Measurements from ENCODE around the gene PPEF1.

The PPEF1 gene

GRCh38 chrX:18701621-18702361, 5.7 kb upstream of the PPEF1 start:
- Histone ChIP-seq H3K9me2 (replicated peaks; ENCODE audit: insufficient read depth, low read length) (no peaks in the 10 kb centered on the region), H3K27me3 (ENCODE audit: low read length) (no peaks in the 10 kb centered on the region), H3K79me2 (ENCODE audit: insufficient read depth, low read length) (no peaks in the 10 kb centered on the region), H3K4me2 (ENCODE audit: low read depth, low read length, poor library complexity, severe bottlenecking) (no peak overlapping the region), H3F3A (ENCODE audit: insufficient read depth) (no peaks in the 10 kb centered on the region), H3K9me3 (ENCODE audit: insufficient read depth, low read length) (no peaks in the 10 kb centered on the region), H3K4me3 (ENCODE audit: insufficient read depth, low read length, poor library complexity, severe bottlenecking) (no peak overlapping the region), H4K20me1 (ENCODE audit: low read depth, low read length) (no peaks in the 10 kb centered on the region), H3K9ac (ENCODE audit: low read length) (no peak overlapping the region), H3K36me3 (ENCODE audit: low read length) (no peaks in the 10 kb centered on the region), H3K27ac (ENCODE audit: low read depth, low read length) (no peak overlapping the region), H2AFZ (ENCODE audit: low read depth, low read length, severe bottlenecking) (no peak overlapping the region)
- TF ChIP-seq CTCF (IDR thresholded peaks at IDR 0.05; ENCODE audit: insufficient read depth, low read length, poor library complexity, severe bottlenecking): no peak
- TF ChIP-seq EZH2phosphoT487 (conservative IDR thresholded peaks at IDR 0.05; ENCODE audit: low read length): no peak

GRCh38 chrX:18702362-18703195, 4.9 kb upstream of the PPEF1 start:
- H3K79me2 ChIP-seq (ENCODE audit: insufficient read depth, low read length): no peaks in the 10 kb centered on the region
- no peaks in the 10 kb centered on the region for H4K20me1 ChIP-seq (ENCODE audit: low read depth, low read length)
- H3K27ac ChIP-seq (ENCODE audit: low read depth, low read length): no peak overlapping the region
- no peaks in the 10 kb centered on the region for H3K27me3 ChIP-seq (ENCODE audit: low read length)
- TF ChIP-seq EZH2phosphoT487 (conservative IDR thresholded peaks at IDR 0.05; ENCODE audit: low read length): no peak
- no peak for TF ChIP-seq CTCF (IDR thresholded peaks at IDR 0.05; ENCODE audit: insufficient read depth, low read length, poor library complexity, severe bottlenecking)
- H2AFZ ChIP-seq (ENCODE audit: low read depth, low read length, severe bottlenecking): no peak overlapping the region
- H3K9me3 ChIP-seq (ENCODE audit: insufficient read depth, low read length): no peaks in the 10 kb centered on the region
- H3K4me3 ChIP-seq (ENCODE audit: insufficient read depth, low read length, poor library complexity, severe bottlenecking): no peak overlapping the region
- no peak overlapping the region for H3K9ac ChIP-seq (ENCODE audit: low read length)
- H3K4me2 ChIP-seq (ENCODE audit: low read depth, low read length, poor library complexity, severe bottlenecking): no peak overlapping the region
- no peaks in the 10 kb centered on the region for H3K9me2 ChIP-seq (replicated peaks; ENCODE audit: insufficient read depth, low read length)
- no peaks in the 10 kb centered on the region for H3K36me3 ChIP-seq (ENCODE audit: low read length)
- H3F3A ChIP-seq (ENCODE audit: insufficient read depth): no peaks in the 10 kb centered on the region

- no peaks in the 10 kb centered on the region for H3K79me2 ChIP-seq (ENCODE audit: insufficient read depth, low read length)
- no peaks in the 10 kb centered on the region for H3K36me3 ChIP-seq (ENCODE audit: low read length)
- no peak overlapping the region for H3K4me2 ChIP-seq (ENCODE audit: low read depth, low read length, poor library complexity, severe bottlenecking)
- no peak overlapping the region for H3K4me3 ChIP-seq (ENCODE audit: insufficient read depth, low read length, poor library complexity, severe bottlenecking)
- H3F3A ChIP-seq (ENCODE audit: insufficient read depth): no peaks in the 10 kb centered on the region
- H3K9me2 ChIP-seq (replicated peaks; ENCODE audit: insufficient read depth, low read length): no peaks in the 10 kb centered on the region
- no peaks in the 10 kb centered on the region for H3K9me3 ChIP-seq (ENCODE audit: insufficient read depth, low read length)
- H2AFZ ChIP-seq (ENCODE audit: low read depth, low read length, severe bottlenecking): no peak overlapping the region
- no peaks in the 10 kb centered on the region for H4K20me1 ChIP-seq (ENCODE audit: low read depth, low read length)
- no peak for TF ChIP-seq CTCF (IDR thresholded peaks at IDR 0.05; ENCODE audit: insufficient read depth, low read length, poor library complexity, severe bottlenecking)
- no peak for TF ChIP-seq EZH2phosphoT487 (conservative IDR thresholded peaks at IDR 0.05; ENCODE audit: low read length)
- no peak overlapping the region for H3K27ac ChIP-seq (ENCODE audit: low read depth, low read length)
- H3K9ac ChIP-seq (ENCODE audit: low read length): no peak overlapping the region
- H3K27me3 ChIP-seq (ENCODE audit: low read length): no peaks in the 10 kb centered on the region
Observed at GRCh38 chrX:18709833-18710232, 2.4 kb downstream of the PPEF1 start.

All from SU-DHL-6 (cell line).